GM18951 (cell line): ENCODE measurements around the gene MAS1.
"Not testable (repeated sequence)": the region's sequence is repeated elsewhere in the genome, so short reads cannot be mapped to it uniquely, and the experiment has no call there.

Source experiments
- POLR2A ChIP-seq: IDR thresholded peaks from 4 replicates; pipeline ENCODE4 v1.6.1; 2011; ENCODE audit warnings: mild to moderate bottlenecking; ENCODE audit not compliant: insufficient read length, insufficient read depth; ENCODE audit errors: extremely low read depth
- in situ Hi-C: fragments of 300-500 bp; cut with MboI; formaldehyde crosslinking; loops from one replicate; pipeline ENCODE4 v1.12.0; 2022; ENCODE audit warnings: low sequenced_read_pairs, mixed read lengths, inconsistent platforms; ENCODE audit not compliant: unreplicated experiment

The MAS1 gene

DNA sequence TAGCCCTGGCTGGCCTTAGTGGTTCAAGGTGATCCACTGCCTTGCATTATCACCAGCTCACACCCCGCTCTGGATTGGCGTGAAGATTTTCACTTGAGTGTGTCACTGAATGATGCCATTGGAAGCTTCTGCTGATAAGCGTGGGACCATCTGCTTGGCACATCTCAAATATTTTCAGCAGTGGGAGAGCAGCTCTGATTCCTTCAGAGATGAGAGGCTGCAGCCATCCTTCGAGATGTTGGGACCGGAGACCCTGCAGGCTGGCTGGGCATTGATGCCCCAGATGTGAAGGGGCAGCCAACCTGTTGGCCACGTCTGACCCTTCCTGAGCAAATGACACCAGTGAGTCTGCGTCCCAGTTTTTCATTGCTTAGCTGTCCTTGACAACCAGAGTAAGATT lies at the start of gene MAS1:
Gene MAS1, plus strand, starts transcription at position 197 of the 400 bp plus-strand sequence. CDS start 15,968 bp downstream, outside the sequence.
- in situ Hi-C loops = no loop called here
- no peak for TF ChIP-seq POLR2A

DNA sequence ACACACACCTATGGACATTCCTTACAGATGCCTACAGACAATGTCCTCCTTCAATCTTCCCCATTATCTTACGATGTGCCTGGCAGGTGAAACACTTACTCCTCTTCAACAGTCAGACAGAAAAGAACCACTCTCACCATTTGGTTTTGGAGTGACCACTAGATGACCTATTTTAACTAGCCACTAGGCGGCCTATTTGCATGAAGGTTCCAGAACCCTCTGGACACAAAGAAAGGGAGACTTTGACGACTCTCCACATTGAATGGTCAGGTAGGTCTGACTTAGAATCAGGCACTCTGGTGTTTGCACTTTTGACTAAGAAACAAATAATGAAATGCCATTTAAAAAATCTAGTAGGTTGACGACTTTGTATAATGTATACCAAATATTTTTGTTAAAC lies 48.8 kb upstream of the MAS1 start:
- TF ChIP-seq POLR2A = no peak
- in situ Hi-C loops = no loop called here

DNA sequence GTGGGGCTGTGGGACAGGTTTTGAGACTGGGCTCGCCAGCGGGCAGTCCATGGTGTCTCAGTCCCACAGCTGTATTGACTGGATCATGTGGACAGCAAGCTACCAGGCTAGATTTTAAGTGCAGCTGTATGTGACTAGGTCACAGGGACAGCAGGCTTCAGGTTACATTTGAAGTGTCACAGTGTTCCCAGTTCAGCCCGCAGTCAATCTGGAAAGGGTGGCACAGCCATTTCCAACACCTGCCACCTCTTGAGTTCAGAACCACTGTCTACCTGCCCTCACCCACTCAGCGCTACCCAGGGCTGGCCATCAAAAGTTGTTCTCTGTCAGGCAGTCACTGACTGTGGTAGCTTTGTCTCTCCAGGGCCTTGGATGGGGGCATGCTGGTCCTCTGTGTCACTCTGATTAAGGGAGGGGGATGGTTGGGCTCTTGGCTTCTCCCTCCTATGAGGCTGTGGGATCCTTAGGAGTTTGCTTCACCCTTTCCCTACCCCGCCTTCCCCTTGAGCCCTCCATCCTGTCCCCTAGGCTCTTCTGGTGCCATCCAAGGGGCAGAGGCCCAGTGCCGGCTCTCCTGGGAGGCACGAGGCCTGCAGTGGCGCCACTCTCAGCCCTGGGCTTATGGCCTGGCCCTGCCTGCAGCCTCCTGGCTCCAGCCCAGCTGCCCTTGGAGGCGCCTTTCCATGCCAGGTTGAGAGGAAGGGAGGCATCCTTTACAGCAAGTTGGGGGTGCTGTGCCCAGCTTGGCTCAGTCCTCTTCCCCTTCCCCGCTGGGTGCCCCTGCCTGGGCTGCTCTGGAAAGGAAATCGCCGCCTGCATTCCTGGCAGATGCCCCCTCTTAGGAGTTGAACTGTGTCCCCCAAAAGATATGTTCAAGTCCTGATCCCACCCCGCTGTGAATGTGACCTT lies 45.8 kb upstream of the MAS1 start:
- in situ Hi-C loops = no loop called here

DNA sequence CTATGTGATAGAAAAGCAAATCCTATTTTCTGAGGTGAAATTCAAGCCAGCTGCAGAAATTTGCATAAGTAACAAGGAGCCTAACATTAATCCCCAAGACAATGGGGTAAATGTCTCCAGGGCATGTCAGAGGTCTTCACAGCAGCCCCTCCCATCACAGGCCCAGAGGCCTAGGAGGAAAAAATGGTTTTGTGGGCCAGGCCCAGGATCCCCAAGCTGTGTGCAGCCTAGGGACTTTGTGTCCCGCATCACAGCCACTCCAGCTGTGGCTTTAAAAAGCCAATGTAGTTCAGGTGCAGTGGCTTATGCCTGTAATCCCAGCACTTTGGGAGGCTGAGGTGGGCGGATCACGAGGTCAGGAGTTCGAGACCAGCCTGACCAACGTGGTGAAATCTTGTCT lies 42.2 kb upstream of the MAS1 start:
- in situ Hi-C loops = not testable (repeated sequence)

More for the DNA sequence above, 45.8 kb upstream of the MAS1 start:
- no peak for TF ChIP-seq POLR2A

DNA sequence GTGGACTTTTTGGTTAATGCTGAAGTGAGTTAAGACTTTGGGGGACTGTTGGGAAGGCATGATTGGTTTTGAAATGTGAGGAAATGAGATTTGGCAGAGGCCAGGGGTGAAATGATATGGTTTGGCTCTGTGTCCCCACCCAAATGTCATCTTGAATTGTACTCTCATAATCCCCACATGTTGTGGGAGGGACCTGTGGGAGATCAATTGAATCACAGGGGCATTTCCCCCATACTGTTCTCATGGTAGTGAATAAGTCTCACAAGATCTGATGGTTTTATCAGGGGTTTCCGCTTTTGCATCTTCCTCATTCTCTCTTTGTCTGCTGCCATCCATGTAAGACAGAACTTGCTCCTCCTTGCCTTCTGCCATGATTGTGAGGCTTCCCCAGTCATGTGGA lies 40.9 kb upstream of the MAS1 start:
- in situ Hi-C loops = loop anchor here (25.0 kb wide), 1 partner anchor 612 kb away; no protein-coding TSS in a partner anchor

DNA sequence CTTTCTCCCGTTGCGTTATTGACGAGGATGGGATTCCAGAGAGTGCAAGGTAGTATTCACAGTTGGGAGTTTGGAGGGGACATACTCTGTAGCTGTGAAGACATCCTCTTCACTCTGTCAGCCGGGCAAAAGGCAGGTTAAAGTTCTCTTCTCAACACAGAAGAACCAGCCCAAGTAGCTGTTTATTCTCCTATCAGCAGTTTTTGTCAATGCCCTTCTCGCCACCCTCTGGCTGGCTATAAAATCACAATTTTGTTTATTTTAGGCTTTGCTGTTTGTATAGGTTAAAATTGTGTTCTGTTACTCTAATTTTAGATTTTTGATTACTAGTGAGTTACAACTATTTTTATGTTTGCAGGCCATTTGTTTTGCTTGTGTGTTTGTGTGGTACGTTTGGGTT lies 37.9 kb upstream of the MAS1 start:
- no peak for TF ChIP-seq POLR2A
- in situ Hi-C loops = loop anchor here (25.0 kb wide), 1 partner anchor 609 kb away; no protein-coding TSS in a partner anchor

DNA sequence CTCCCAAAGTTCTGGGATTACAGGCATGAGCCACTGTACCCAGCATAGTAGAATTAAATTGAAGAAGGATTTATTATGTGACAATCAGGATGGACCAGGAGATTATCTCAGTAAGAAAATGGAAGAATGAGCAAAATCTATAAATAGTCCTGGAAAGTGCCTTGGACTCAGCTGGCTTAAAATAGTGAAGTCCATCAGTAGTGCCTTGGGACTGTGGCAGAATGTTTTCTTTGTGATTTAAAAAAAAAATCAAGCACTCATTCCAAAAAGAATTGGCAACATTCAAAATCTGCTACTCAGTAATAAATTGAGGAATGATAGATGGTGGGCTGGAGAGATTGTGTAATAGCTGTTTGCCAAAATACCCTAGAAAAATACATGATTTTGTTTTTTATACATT lies 37.0 kb upstream of the MAS1 start:
- in situ Hi-C loops = loop anchor here (25.0 kb wide), 1 partner anchor 609 kb away; no protein-coding TSS in a partner anchor
- no peak for TF ChIP-seq POLR2A

DNA sequence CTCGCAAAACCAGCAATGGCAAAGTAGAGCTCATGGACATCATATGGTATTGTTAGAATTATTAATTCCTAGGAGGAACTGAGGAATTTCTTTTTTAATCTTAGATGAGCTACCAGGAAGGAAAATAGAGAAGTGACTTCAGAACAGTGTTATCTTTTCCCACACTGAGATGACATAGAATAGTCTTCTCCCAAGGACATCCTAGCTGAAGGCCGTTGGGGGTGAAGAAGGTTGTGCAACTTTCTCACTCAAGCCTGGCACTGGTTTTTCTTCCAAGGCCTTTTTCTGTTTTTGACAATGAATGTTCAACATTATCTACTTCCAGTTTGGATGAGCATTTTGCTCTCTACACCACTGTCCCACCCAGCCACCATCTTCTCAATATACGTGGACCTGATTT lies 35.8 kb upstream of the MAS1 start:
- TF ChIP-seq POLR2A = no peak
- in situ Hi-C loops = loop anchor here (25.0 kb wide), 1 partner anchor 607 kb away; no protein-coding TSS in a partner anchor

DNA sequence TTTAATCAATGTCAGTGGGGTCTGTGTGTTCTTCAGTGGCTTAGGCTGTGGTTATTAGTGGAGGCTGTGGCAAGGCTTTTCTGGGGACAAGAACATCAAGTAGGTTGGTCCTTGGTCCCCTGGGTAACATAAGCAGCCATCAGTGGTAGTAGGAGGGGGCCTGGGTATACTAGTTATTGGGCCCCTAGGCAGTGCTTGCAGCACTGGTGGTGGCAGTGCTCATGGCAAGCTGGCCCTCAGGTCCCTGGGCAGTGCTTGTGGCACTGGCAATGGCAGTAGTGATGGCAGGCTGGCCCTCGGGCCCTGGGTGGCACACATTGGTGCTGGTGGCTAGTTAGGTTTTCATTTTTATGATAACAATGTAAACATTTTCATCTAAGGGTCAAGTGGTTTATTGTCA lies 32.5 kb upstream of the MAS1 start:
- in situ Hi-C loops = loop anchor here (25.0 kb wide), 1 partner anchor 604 kb away; no protein-coding TSS in a partner anchor
- no peak for TF ChIP-seq POLR2A

DNA sequence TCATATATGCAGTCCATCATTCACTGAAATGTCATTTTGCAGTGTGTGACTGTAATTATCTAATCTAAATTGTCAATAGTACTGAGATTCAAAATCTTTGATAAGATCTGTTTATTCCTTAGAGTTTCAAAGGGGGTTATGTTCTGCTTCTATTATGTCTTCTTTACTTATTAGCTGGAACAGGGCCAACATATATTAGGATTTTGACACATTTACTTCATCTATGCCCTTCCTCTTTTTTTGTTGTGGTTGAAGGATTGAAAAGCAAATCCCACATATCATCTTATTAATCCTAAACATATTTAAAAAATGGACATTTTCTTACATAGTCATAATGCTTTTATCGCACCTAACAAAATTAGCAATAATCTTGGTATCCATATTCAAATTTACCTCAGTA lies 30.3 kb upstream of the MAS1 start:
- no peak for TF ChIP-seq POLR2A
- in situ Hi-C loops = loop anchor here (25.0 kb wide), 1 partner anchor 602 kb away; no protein-coding TSS in a partner anchor

DNA sequence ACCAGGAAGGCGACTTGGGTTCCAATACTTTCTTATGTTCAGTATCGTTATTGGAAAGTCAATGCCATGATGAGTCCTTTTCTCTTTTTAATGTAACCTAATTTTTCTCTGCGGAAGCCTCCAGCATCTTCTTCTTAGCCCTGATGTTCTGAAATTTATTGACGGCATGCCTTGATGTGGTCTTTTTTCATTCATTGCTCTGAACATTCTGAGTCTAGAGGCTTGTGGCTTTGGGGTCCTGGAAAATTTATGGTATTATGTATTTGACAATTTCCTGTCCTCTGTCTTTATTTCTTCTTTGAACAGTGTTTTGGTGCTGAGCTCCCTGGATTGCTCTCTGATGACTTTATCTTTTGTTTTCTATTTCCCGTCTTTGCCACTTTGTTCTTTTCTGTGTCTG lies 28.7 kb upstream of the MAS1 start:
- no peak for TF ChIP-seq POLR2A
- in situ Hi-C loops = loop anchor here (25.0 kb wide), 1 partner anchor 600 kb away; no protein-coding TSS in a partner anchor

DNA sequence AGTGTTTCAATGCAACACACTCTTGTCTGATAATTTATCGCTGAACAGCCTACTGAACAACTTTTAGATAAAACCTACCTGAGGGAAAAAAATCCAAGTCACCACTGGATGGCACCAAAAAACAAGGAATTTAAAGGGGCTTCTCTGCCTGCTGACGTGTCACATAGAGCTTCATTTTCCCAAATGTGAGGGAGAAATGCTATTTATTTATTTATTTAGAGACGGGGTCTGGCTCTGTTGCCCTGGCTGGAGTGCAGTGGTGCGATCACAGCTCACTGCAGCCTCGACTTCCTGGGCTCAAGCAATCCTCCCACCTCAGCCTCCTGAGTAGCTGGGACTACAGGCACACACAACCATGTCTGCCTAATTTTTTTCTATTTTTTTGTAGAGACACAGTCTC lies 27.4 kb upstream of the MAS1 start:
- in situ Hi-C loops = loop anchor here (25.0 kb wide), 1 partner anchor 599 kb away; no protein-coding TSS in a partner anchor

DNA sequence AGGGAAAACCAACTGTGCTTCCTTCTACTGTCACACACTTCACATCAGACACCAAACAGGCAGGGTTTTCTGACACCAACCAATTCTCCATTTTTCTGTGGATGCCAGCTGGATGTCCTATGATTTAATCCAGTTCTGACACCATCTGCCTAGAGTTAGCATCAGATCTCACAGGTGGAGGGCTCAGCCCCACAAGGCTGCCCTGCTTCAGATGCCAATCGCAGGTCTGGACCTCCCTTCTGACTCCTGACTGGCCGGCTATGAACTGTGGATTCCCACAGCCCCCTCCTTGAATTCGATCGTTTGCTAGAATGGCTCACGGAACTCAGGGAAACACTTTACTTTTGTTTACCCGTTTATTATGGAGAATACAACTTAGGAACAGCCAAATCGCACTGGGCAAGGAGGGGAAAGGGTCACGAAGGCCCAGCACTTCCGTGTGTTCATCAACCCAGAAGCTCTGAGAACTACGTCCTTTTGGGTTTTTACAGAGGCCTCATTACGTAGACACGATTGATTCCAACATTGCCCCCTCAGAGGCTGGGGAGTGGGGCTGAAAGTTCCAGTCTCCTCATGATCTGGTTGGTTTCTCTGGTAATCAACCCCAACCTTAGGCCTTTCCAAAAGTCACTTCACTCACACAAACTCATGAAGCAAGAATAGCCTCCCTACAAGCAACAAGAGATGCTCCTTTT lies 25.4 kb upstream of the MAS1 start:
- in situ Hi-C loops = loop anchor here (25.0 kb wide), 1 partner anchor 597 kb away; no protein-coding TSS in a partner anchor
- no peak for TF ChIP-seq POLR2A
